HAP-1 (cell line): ENCODE results near the gene UBXN7.
"Not testable (repeated sequence)": the region's sequence is repeated elsewhere in the genome, so short reads cannot be mapped to it uniquely, and the experiment has no call there.

Experiments used
- DNase-seq, 2 experiments: peaks; one replicate each; pipeline ENCODE4 v3.0.0-alpha.2; 2016 to 2020; ENCODE audit warnings: low spot score in 2 of 2
- H3K27me3 ChIP-seq: fragments of 250-450 bp; sonication (Bioruptor Pico); 2 replicates; pipeline ENCODE4 v1.5.1; 2020; ENCODE audit warnings: low read depth, mild to moderate bottlenecking, moderate library complexity
- H3K36me3 ChIP-seq: fragments of 250-450 bp; sonication (Bioruptor Pico); replicated peaks from 2 replicates; pipeline ENCODE4 v1.5.1; 2020; ENCODE audit warnings: mild to moderate bottlenecking
- H3K4me1 ChIP-seq: fragments of 250-450 bp; sonication (Bioruptor Pico); 2 replicates; pipeline ENCODE4 v1.5.1; 2020; ENCODE audit warnings: mild to moderate bottlenecking
- H3K4me3 ChIP-seq: fragments of 250-450 bp; sonication (Bioruptor Pico); 2 replicates; pipeline ENCODE4 v1.5.1; 2020; ENCODE audit warnings: mild to moderate bottlenecking, moderate library complexity
- H3K9me3 ChIP-seq: fragments of 250-450 bp; sonication (Bioruptor Pico); 2 replicates; pipeline ENCODE4 v1.5.1; 2020; ENCODE audit warnings: mild to moderate bottlenecking, moderate library complexity
- in situ Hi-C: fragments of 300-500 bp; cut with MboI; formaldehyde crosslinking; loops from 3 replicates; pipeline ENCODE4 v1.14.3; 2020; ENCODE audit warnings: low sequenced_read_pairs, inconsistent platforms, mixed read lengths

Gene UBXN7

DNA sequence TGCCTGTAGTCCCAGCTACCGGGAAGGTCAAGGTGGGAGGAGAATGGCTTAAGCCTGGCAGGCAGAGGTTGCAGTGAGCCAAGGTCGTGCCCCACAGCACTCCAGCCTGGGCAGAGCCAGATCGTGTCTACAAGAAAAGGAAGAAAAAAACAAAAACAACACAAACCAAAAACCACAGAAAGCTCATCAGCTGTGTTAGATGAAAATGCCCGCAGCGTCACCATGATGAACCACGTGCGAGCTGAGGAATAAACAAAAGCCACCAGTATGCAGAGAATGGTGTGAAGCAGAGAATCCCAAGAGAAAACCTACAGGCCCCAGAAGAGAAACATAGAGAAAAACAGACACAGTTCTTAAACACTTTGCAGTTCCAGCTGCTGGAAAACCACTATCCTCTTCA is 74.3 kb downstream of the UBXN7 start:
- Histone ChIP-seq H3K4me1 (no peaks in the 10 kb centered on the region), H3K4me3 (no peak overlapping the region), H3K27me3 (no peaks in the 10 kb centered on the region), H3K36me3 (peaks cover 61% of the 10 kb centered on the region), H3K9me3 (no peaks in the 10 kb centered on the region)
- no peak for DNase-seq
- in situ Hi-C loops: no loop called here

DNA sequence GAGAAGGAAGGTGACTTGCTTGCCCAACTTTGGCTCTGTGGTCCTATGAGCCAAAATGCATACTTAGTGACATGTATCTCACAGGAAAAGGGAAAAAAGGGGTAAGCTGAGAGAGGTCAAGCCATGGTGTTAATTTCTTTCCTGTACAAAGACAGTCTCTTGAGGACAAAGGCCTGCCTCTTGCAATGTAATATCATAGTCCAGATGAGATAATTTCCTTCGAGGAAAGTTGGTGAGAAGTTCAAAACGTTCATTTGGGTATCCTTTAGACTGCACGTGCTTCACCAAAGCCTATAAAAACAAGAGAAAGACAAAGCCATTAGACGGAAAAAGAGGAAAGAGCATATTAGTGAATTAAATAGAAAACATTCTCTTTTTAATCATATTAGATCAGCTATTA is 75.7 kb downstream of the UBXN7 start:
- Histone ChIP-seq H3K27me3 (no peaks in the 10 kb centered on the region), H3K4me1 (no peaks in the 10 kb centered on the region), H3K4me3 (no peak overlapping the region), H3K36me3 (peaks cover 57% of the 10 kb centered on the region), H3K9me3 (no peaks in the 10 kb centered on the region)
- in situ Hi-C loops: no loop called here
- DNase-seq: no peak

DNA sequence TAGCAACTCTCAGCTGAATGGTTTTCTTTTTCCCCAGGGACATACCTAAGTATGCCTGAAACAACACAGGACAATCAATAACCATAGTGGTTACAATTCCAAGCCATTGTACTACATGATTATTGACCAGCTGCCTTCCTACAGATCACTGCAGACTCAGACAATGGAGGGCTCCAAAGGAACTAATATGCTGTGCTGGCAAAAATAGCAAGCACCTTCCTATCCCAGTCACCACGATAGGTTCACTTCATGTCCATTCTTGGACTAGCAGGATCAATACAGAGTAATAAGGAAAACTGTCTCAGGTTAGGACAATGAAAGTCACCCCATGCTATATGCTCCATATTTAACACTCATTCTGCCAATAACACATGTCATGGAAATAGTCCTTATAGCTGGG is 76.6 kb downstream of the UBXN7 start:
- in situ Hi-C loops: no loop called here
- DNase-seq: no peak
- Histone ChIP-seq H3K36me3 (peaks cover 48% of the 10 kb centered on the region), H3K27me3 (no peaks in the 10 kb centered on the region), H3K4me3 (no peak overlapping the region), H3K9me3 (no peaks in the 10 kb centered on the region), H3K4me1 (no peaks in the 10 kb centered on the region)

DNA sequence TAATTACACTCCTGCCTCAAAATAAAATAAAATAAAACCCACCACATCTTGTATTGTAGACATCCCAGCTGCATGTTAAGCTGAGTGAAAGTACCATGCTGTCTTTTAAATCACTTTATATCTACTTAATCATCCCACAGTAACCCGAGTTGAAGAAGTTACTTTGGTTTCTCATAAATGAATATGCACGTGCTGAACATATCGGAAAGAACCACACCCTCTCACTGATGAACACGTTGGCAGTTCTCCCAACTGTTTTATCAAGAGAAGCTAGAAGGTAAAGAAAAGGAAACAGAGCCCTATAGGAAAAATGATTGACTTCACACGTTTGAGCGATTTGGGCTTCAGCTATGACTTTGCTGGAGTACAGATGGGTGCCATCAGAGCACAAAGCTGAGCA is 78.1 kb downstream of the UBXN7 start:
- Histone ChIP-seq H3K4me3 (no peak overlapping the region), H3K4me1 (no peaks in the 10 kb centered on the region), H3K9me3 (no peaks in the 10 kb centered on the region), H3K36me3 (peaks cover 35% of the 10 kb centered on the region), H3K27me3 (no peaks in the 10 kb centered on the region)
- in situ Hi-C loops: no loop called here
- DNase-seq: no peak

DNA sequence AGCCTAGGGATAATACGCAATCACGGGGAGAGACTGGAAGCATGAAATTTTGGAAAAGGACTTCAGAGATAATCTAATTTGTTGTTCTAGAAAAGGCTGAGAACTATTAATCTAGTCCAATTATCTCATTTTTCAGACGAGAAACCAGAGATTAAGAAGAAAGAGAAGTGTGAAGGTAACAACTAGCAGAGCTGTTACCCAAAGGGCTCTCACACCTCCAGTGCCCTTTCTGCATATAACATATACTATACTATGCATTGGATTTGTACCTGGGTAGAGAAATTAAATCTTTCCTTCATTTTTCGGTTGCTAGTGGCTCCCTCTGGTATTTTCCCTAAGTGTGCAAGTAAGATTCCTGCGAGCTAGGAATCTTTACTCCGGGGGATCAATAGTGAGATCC is 80.7 kb downstream of the UBXN7 start:
- DNase-seq: no peak
- Histone ChIP-seq H3K27me3 (no peaks in the 10 kb centered on the region), H3K36me3 (peaks cover 24% of the 10 kb centered on the region), H3K4me1 (no peaks in the 10 kb centered on the region), H3K4me3 (no peak overlapping the region), H3K9me3 (no peaks in the 10 kb centered on the region)
- in situ Hi-C loops: no loop called here

DNA sequence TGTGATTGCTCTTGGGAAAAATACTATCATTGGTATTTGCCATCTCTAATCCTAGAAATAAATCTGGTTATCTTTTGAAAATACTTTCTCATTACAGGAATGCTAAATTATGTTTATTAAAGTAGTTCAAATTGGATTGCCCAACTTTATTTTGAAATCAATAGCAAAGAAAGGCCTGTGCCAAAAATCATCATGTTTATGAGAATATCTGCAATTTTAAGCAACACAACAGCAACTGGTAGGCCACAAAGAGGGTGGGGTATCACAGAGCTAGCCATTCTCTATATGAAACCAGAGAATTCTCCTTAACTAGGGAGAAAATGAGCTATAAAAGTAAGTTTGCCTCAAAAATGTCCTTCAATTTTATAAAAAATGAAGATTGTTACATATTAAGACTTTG is 82.2 kb downstream of the UBXN7 start:
- Histone ChIP-seq H3K9me3 (no peaks in the 10 kb centered on the region), H3K27me3 (no peaks in the 10 kb centered on the region), H3K36me3 (peaks cover 9% of the 10 kb centered on the region), H3K4me3 (no peak overlapping the region), H3K4me1 (no peaks in the 10 kb centered on the region)
- in situ Hi-C loops: no loop called here
- DNase-seq: no peak

DNA sequence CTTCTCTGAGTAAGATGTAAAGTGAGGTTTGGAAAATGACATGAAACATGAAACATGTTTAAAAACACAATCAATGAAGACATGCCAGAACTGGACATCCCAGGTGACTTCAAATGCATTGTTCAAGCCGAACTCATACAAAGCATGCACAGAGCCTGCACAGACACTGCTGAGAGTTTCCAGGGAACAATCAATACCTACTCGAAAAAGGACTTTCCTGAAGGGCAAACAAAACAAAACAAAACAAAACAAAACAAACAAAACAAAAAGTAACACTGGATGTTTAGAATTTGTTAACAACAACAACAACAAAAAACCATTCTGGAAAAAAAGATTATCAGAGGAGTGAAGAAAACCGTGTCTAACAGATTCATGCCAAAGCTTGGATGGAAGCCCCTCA is 83.5 kb downstream of the UBXN7 start:
- no peaks in the 10 kb centered on the region for H3K27me3 ChIP-seq
- H3K4me1 ChIP-seq: no peaks in the 10 kb centered on the region
- H3K4me3 ChIP-seq: no peak overlapping the region
- in situ Hi-C loops: no loop called here
- no peak for DNase-seq
- H3K36me3 ChIP-seq: peaks cover 6% of the 10 kb centered on the region; the same call in 1 of the 2 replicates
- no peaks in the 10 kb centered on the region for H3K9me3 ChIP-seq

DNA sequence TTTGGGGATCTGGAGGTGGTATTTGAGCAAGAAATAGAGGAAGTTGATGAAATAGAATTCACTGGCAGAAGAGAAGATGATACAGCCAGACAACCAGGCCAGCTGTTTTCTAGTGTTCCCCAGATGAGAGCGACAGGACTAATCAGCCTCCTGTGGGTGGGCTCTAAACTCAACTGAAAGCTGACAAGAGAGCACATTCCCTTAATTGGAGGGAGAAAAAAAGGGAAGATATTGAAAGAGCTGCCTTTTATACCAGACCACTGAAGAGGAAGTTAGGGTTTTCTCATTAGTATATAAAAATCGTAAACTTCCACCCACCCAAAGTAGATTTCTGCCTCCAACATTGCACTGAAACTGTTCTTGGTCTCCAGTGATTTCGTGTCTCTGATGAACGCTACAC is 87.6 kb downstream of the UBXN7 start:
- Histone ChIP-seq H3K27me3 (no peaks in the 10 kb centered on the region), H3K36me3 (peaks cover 4% of the 10 kb centered on the region; the same call in 1 of the 2 replicates), H3K4me3 (no peak overlapping the region), H3K9me3 (no peaks in the 10 kb centered on the region), H3K4me1 (no peaks in the 10 kb centered on the region)
- in situ Hi-C loops: no loop called here
- DNase-seq: no peak

DNA sequence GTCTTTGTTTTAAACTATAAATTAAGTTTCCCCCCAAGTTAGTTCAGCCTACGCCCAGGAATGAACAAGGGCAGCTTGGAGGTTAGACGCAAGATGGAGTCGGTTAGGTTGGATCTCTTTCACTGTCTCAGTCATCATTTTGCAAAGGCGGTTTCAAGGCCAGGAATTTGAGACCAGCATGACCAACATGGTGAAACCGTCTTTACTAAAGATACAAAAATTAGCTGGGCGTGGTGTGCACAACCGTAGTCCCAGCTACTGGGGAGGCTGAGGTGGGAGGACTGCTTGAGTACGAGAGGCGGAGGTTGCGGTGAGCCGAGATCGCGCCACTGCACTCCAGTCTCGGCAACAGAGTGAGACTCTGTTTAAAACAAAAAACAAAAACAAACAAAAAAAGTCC is 88.3 kb downstream of the UBXN7 start:
- H3K9me3 ChIP-seq, in situ Hi-C loops, H3K4me3 ChIP-seq, H3K4me1 ChIP-seq, H3K27me3 ChIP-seq, H3K36me3 ChIP-seq, DNase-seq: not testable (repeated sequence)

DNA sequence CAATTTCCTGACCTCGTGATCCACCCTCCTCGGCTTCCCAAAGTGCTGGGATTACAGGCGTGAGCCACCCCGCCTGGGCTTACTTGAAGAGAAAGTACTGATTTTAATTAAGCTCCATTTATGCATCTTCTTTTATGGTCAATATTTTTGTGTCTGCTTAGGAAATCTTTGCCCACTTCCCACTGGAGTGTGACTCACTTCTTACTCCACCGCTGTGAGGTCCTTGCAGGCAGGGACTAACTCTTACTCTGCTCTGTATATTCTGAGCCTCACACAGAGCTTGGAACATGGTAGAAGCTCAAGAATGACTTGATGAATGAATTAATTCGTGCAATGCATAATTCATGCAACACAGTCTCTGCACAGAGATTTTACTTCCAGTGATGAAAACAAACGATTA is 91.1 kb downstream of the UBXN7 start:
- in situ Hi-C loops: no loop called here
- DNase-seq: no peak
- H3K27me3 ChIP-seq: no peaks in the 10 kb centered on the region

DNA sequence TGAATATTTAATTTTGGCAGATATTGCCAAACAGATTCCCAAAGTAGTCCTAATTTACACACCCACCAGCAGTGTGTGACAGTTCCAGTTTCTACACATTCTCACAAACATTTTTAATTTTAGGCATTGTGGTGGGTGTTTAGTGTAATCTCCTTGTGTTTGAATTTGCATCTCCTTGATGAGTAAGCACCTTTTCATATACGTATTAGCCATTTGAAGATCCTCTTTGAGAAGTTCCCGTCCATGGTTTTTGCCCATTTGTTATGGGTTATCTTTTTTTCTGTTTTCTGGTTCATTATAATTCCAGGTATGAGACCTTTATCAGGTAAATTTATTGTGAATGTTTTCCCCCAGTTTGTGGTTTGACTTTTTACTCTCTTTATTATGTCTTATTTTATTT is 91.8 kb downstream of the UBXN7 start:
- no peaks in the 10 kb centered on the region for H3K9me3 ChIP-seq
- H3K27me3 ChIP-seq: no peaks in the 10 kb centered on the region
- in situ Hi-C loops: no loop called here
- DNase-seq: no peak
- no peaks in the 10 kb centered on the region for H3K36me3 ChIP-seq
- H3K4me1 ChIP-seq: no peaks in the 10 kb centered on the region
- H3K4me3 ChIP-seq: no peak overlapping the region

More for the DNA sequence above, 91.1 kb downstream of the UBXN7 start:
- Histone ChIP-seq H3K9me3 (no peaks in the 10 kb centered on the region), H3K4me1 (no peaks in the 10 kb centered on the region), H3K36me3 (no peaks in the 10 kb centered on the region), H3K4me3 (no peak overlapping the region)

DNA sequence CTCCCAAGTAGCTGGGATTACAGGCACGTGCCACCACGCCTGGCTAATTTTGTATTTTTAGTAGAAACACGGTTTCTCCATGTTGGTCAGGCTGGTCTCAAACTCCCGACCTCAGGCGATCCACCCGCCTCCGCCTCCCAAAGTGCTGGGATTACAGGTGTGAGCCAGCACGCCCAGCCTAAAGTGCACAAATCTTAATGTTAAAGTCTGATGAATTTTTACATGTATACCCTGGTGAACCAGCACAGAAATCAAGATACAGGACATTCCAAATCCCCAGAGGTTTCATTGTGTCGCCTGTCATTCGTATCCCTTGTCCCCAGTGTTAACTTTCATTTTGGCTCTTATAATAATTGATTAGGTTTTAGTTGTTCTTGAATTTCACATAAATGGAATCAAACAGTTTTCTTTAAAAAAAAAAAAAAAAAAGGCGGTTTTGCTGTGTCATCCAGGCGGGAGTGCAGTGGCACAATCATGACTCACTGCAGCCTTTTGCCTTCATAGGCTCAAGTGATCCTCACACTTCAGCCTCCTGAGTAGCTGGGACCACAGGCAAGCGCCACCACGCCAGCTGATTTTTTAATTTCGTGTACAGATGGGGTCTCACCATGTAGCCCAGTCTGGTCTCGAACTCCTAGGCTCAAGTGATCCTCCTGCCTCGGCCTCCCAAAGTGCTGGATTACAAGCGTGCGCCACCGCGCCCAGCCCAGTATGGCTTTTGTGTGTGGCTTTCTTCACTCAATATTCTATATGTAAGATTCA is 92.6 kb downstream of the UBXN7 start:
- Histone ChIP-seq H3K9me3 (no peaks in the 10 kb centered on the region), H3K27me3 (no peaks in the 10 kb centered on the region), H3K36me3 (no peaks in the 10 kb centered on the region), H3K4me1 (no peaks in the 10 kb centered on the region), H3K4me3 (no peak overlapping the region)
- DNase-seq: no peak
- in situ Hi-C loops: no loop called here

DNA sequence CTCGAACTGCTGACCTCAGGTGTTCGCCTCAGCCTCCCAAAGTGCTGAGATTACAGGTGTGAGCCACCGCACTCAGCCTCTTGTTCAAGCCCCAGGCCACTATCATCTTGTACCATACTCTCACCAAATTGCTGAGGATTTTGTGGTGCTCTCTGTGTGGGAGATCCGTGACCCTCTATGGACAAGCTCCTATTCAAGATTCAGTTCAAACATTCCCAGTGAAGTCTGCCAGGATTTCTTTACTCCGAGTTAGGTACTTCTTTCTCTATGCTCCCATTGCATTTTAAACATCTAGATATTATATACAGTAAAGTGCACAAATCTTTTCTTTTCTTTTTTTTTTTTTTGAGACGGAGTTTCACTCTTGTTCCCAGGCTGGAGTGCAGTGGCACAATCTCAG is 93.2 kb downstream of the UBXN7 start:
- DNase-seq: no peak
- H3K4me3 ChIP-seq: no peak overlapping the region
- no peaks in the 10 kb centered on the region for H3K36me3 ChIP-seq
- in situ Hi-C loops: no loop called here
- H3K27me3 ChIP-seq: no peaks in the 10 kb centered on the region
- H3K4me1 ChIP-seq: no peaks in the 10 kb centered on the region
- H3K9me3 ChIP-seq: no peaks in the 10 kb centered on the region

DNA sequence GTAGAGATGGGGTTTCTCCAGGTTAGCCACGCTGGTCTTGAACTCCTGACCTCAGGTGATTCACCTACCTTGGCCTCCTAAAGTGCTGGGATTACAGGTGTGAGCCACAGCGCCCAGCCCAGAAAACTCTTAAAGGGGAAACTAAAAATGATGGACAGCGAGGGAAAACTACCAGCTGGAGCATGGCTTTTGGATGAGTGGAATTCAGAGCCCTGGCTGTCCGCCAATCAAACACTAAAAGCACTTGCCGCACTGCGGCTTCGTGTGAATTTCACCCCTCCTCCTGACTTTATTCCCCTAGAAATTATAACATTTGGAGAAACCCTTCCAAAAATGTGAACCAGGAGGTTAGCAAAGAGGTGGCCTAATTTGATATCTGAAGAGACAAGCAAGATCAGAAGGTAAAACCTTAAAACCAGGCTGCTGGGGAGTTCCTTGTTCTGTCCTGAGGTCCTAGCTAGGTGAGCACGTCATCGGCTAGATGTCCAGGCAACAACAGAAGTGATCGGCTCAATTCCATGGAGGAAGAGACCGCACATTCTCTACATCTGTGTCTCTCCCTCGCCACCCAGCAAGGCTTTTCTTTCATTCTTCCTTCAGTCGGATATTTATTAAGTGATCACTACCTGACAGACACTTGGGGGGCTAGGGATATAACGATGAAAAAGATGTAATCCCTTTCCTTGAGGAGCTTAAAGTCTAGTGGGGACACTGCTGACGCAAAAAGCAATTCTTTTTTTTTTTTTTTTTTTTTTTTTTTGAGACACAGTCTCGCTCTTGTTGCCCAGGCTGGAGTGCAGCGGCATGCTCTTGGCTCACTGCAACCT is 95.7 kb downstream of the UBXN7 start:
- in situ Hi-C loops: no loop called here
- Histone ChIP-seq H3K9me3 (no peaks in the 10 kb centered on the region), H3K4me1 (no peaks in the 10 kb centered on the region), H3K36me3 (no peaks in the 10 kb centered on the region), H3K4me3 (no peak overlapping the region), H3K27me3 (no peaks in the 10 kb centered on the region)
- DNase-seq: no peak
